ENCODE results near the gene NADK. TPM values are rescaled to one million over a fixed set of nuclear protein-coding genes. Genes with fewer than 3 reads are reported as not detected.
A peak's percentile ranks its signal among the peaks of the same experiment; 100 is the strongest.

NADK gene
- total RNA-seq, 1 donor from 2014 or later: 90.1 TPM

DNA sequence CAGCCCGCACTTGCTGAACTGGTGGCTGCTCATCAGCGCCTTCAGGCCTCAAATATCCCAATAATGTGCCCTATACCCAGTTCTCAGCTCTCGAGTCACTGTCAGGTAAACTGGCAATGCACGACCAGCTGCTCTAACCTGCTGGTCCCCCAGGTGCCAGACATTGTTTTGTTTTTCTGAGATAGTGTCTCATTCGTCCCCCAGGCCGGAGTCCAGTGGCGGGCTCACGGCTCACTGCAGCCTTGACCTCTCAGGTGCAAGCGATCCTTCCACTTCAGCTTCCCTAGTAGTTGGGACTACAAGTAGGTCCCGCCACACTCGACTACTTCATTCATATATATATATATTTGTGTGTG, 1.0 kb upstream of the NADK start:
- Histone ChIP-seq H3K4me3 (peak overlapping the region; percentile 86 to 99), H3K4me1 (peaks cover 85% of the 10 kb centered on the region), H3K9me3 (no peaks in the 10 kb centered on the region), H3K36me3 (no peaks in the 10 kb centered on the region), H3K27me3 (no peaks in the 10 kb centered on the region), H3K27ac (peak overlapping the region; percentile 67)
- intact Hi-C loops (cut with DNase I): loop anchor here (5.0 kb wide), 1 partner anchor 128 kb away; no protein-coding TSS in a partner anchor
- DNase-seq (ENCODE audit: extremely low spot score in 2 of 2): no peak
- no peak for TF ChIP-seq POLR2AphosphoS5 (IDR thresholded peaks at IDR 0.05; ENCODE audit: insufficient read depth in 1 of 2, low read depth in 1 of 2)
- no peak for TF ChIP-seq POLR2A (IDR thresholded peaks at IDR 0.05)

GRCh38 chr1:1778663-1779319, 521 bp upstream of the NADK start:
- Histone ChIP-seq H3K27ac (peak overlapping the region; percentile 67), H3K9me3 (no peaks in the 10 kb centered on the region), H3K4me1 (peaks cover 85% of the 10 kb centered on the region), H3K27me3 (no peaks in the 10 kb centered on the region), H3K36me3 (no peaks in the 10 kb centered on the region), H3K4me3 (peak overlapping the region; percentile 86 to 99)
- TF ChIP-seq POLR2A (IDR thresholded peaks at IDR 0.05) (peak in 1 of 2 donors; percentile 16), POLR2AphosphoS5 (IDR thresholded peaks at IDR 0.05; ENCODE audit: insufficient read depth in 1 of 2, low read depth in 1 of 2) (peak in 1 of 2 donors; percentile 65), CTCF (IDR thresholded peaks at IDR 0.05) (no peak)
- DNase-seq (ENCODE audit: extremely low spot score in 2 of 2): no peak
- intact Hi-C loops (cut with DNase I): loop anchor here (5.0 kb wide), 1 partner anchor 129 kb away; no protein-coding TSS in a partner anchor

GRCh38 chr1:1777583-1777899, 729 bp downstream of the NADK start:
- Histone ChIP-seq H3K27me3 (no peaks in the 10 kb centered on the region), H3K9me3 (no peaks in the 10 kb centered on the region), H3K4me3 (peak overlapping the region; percentile 86 to 99), H3K27ac (peak overlapping the region; percentile 93), H3K36me3 (peaks cover 0 to 2% of the 10 kb centered on the region in 2 donors), H3K4me1 (peaks cover 74% of the 10 kb centered on the region)
- DNase-seq (ENCODE audit: extremely low spot score in 2 of 2): peak in 1 of 2 donors; percentile 85
- intact Hi-C loops (cut with DNase I): loop anchor here (5.0 kb wide), 1 partner anchor 130 kb away; no protein-coding TSS in a partner anchor
- peak; percentile 21 to 63 for TF ChIP-seq POLR2AphosphoS5 (IDR thresholded peaks at IDR 0.05; ENCODE audit: insufficient read depth in 1 of 2, low read depth in 1 of 2)
- TF ChIP-seq POLR2A (IDR thresholded peaks at IDR 0.05): no peak
- TF ChIP-seq CTCF (IDR thresholded peaks at IDR 0.05): no peak

DNA sequence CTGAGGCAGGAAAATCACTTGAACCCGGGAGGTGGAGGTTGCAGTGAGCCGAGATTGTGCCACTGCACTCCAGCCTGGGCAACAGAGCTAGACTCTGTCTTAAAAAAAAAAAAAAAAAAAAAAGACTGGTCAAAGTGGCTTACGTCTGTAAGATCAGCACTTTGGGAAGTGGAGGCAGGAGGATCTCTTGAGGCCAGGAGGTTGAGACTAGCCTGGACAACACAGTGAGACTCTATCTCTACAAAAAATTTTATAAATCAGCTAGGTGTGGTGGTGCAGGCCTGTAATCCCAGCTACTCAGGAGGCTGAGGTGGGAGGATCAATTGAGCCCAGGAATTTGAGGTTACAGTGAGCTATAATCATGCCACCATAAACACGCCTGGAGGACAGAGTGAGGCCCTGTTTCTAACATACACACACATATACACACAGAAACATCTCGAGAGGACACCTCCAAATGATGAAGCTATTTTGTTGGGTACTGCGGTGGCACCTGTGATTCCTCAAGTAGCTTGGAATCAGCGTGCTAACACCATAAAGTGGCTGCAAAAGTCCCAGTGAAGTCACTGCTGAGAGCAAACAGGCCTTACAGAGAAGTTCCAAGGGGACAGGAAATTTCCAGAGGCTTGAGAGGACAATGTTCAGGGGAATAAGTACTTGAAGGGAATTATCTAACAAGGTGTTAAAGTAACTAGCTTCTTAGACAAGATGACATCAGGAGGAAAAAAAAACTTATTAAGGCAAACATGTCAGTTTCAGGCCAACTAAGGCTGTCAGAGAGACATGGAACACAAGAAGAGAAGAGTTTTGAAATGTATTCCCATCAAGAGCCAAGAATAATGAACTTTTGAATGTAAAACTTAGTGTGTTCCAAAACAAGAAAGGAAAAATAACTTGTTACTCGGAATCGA, 1.3 kb downstream of the NADK start:
- peak in 1 of 2 donors; percentile 81 for DNase-seq (ENCODE audit: extremely low spot score in 2 of 2)
- H3K4me1 ChIP-seq: peaks cover 68% of the 10 kb centered on the region
- no peaks in the 10 kb centered on the region for H3K27me3 ChIP-seq
- H3K27ac ChIP-seq: peak overlapping the region; percentile 93
- no peaks in the 10 kb centered on the region for H3K9me3 ChIP-seq
- intact Hi-C loops (cut with DNase I): loop anchor here (5.0 kb wide), 1 partner anchor 130 kb away; no protein-coding TSS in a partner anchor
- no peak for TF ChIP-seq CTCF (IDR thresholded peaks at IDR 0.05)
- no peak for TF ChIP-seq POLR2AphosphoS5 (IDR thresholded peaks at IDR 0.05; ENCODE audit: insufficient read depth in 1 of 2, low read depth in 1 of 2)
- peak overlapping the region; percentile 86 to 99 for H3K4me3 ChIP-seq
- peaks cover 0 to 8% of the 10 kb centered on the region in 2 donors for H3K36me3 ChIP-seq

DNA sequence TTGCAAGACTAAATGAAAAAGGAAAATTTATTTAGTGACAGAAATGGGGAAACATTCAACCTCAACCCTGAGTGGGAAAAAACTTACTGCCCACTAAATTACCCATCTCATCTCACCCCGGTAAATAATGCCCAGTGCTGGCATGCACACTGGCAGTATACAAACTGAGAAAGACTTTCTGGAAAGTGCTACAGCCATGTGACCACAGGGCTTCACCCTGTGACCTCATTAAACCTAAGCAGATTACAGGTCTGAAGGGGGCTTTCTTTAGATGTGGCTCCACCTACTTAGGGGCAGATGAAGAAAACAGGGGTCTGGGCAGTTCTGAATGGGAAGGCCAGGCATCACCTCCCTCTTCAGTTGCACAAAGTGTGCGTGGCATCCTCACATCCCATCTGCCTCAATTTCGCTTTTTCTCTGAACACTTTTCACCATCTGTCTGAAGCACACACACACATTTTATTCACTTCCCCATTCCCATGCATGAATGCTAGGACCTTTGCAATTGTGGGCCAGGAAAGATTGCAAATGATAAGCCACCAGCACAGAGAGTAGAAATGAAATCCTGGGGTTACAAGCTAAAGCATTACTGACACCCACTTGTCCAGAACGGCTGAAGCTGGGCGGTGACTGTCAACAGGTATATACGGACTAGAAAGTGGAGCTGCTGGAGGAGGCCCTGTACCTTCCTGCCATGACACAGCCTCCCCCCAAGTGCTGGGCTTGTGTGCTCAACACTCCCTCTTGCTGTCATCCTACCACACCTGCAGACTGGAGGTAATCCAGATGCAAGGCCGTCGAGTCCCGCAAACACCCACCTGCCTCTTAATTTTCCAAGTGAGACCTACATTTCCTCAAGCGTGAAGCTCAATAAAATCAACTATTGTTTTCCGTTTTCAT, 2.7 kb downstream of the NADK start:
- peaks cover 5% of the 10 kb centered on the region for H3K9me3 ChIP-seq
- peak overlapping the region; percentile 93 for H3K27ac ChIP-seq
- H3K36me3 ChIP-seq: peaks cover 0 to 13% of the 10 kb centered on the region in 2 donors
- H3K4me3 ChIP-seq: no peak overlapping the region
- TF ChIP-seq POLR2AphosphoS5 (IDR thresholded peaks at IDR 0.05; ENCODE audit: insufficient read depth in 1 of 2, low read depth in 1 of 2): no peak
- no peak for TF ChIP-seq CTCF (IDR thresholded peaks at IDR 0.05)
- no peak for TF ChIP-seq POLR2A (IDR thresholded peaks at IDR 0.05)
- intact Hi-C loops (cut with DNase I): loop anchor here (5.0 kb wide), 1 partner anchor 132 kb away; no protein-coding TSS in a partner anchor
- no peak for DNase-seq (ENCODE audit: extremely low spot score in 2 of 2)
- no peaks in the 10 kb centered on the region for H3K27me3 ChIP-seq
- peaks cover 56% of the 10 kb centered on the region for H3K4me1 ChIP-seq

All from vagina (tissue), 2 donors.